Activated CD4-positive, alpha-beta T cell treated with anti-CD3 and anti-CD28 coated beads, Interleukin-2, Interleukin-6, amounts not matched to agents 100 ng/mL and 50 ng/mL, durations not matched to agents 16 hours and 8 hours (primary cell): Measurements from ENCODE around the gene RFTN2.

Source experiments
- DNase-seq: peaks from one replicate; pipeline ENCODE4 v3.0.0-alpha.2; 2020

RFTN2 gene

DNA sequence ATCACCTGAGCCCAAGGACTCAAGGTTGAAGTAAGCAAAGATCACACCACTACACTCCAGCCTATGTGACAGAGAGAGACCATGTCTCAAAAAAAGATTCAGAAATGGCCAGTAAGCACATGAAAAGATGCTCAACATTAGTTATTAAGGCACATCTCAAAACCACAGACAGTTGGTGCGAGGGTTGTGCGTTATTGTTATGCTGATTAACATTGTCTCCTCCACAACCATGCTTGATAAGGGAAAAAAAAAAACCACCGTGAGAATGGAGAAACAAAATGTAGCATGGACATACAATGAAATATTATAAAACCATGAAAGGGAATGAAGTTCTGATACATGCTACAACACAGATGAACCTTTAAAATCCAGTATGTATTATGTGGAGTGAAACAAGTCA is 132.2 kb downstream of the RFTN2 start:
- no peak for DNase-seq

DNA sequence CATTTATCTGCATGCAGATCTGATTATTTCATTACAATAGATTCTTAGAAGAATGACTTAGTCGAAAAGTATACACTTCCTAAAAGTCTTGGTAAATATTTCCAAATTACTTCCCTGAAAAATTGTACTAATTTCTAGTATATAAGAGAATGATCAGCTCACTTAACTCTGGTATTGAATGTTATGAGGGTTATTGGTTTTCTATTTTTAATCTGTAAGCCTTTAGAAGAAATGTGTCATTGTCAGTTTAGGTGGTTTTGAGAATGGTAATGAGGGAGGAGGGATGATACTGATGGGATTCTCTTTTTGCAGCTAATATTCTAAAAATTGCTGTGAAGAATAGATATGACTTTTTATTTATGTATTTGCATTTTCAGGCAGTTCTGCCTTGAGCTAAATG is 135.7 kb downstream of the RFTN2 start:
- DNase-seq = no peak

- DNase-seq = no peak
These were observed 137.0 kb downstream of the RFTN2 start for GRCh38 chr2:197538412-197538811.
